GM23338 (cell line): ENCODE data around the gene DDX20. TPM values are rescaled to one million over a fixed set of nuclear protein-coding genes. Genes with fewer than 3 reads are reported as not detected.

Experiments
- ATAC-seq: fragments of 200-7000 bp; cut with Tn5 transposase; 3 replicates; pipeline ENCODE4 v1.9.1; 2020
- DNase-seq: peaks from one replicate; pipeline ENCODE4 v3.0.0-alpha.2; 2015; ENCODE audit warnings: low spot score
- H2AFZ ChIP-seq: fragments of 200-600 bp; sonication (generic); 2 replicates; pipeline ENCODE4 v1.8.0; 2016; ENCODE audit warnings: antibody characterized with exemption, mild to moderate bottlenecking, moderate library complexity
- H3F3A ChIP-seq: fragments of 200-600 bp; sonication (generic); replicated peaks from 2 replicates; pipeline ENCODE4 v1.8.0; 2017; ENCODE audit warnings: antibody characterized with exemption, mixed run types, low read depth
- H3K27ac ChIP-seq: fragments of 200-600 bp; sonication (generic); 2 replicates; pipeline ENCODE4 v1.6.1; 2016; ENCODE audit warnings: low read depth
- H3K27me3 ChIP-seq: fragments of 200-600 bp; sonication (generic); 2 replicates; pipeline ENCODE4 v1.8.0; 2016; ENCODE audit warnings: mild to moderate bottlenecking, mixed run types, moderate library complexity; ENCODE audit not compliant: insufficient read depth
- H3K36me3 ChIP-seq: fragments of 200-600 bp; sonication (generic); 2 replicates; pipeline ENCODE4 v1.8.0; 2016; ENCODE audit warnings: mild to moderate bottlenecking; ENCODE audit not compliant: insufficient read depth
- H3K4me1 ChIP-seq: fragments of 200-600 bp; sonication (generic); 2 replicates; pipeline ENCODE4 v1.8.0; 2016; ENCODE audit warnings: mild to moderate bottlenecking, moderate library complexity; ENCODE audit not compliant: insufficient read depth
- H3K4me2 ChIP-seq: fragments of 200-600 bp; sonication (generic); 2 replicates; pipeline ENCODE4 v1.7.1; 2017; ENCODE audit warnings: mixed run types
- H3K4me3 ChIP-seq: fragments of 200-600 bp; sonication (generic); 2 replicates; pipeline ENCODE4 v1.6.1; 2016; ENCODE audit warnings: mixed run types
- H3K79me2 ChIP-seq: fragments of 200-600 bp; sonication (generic); replicated peaks from 2 replicates; pipeline ENCODE4 v1.8.0; 2017; ENCODE audit warnings: mild to moderate bottlenecking; ENCODE audit not compliant: insufficient read depth
- H3K9me2 ChIP-seq: fragments of 200-600 bp; sonication (generic); 2 replicates; pipeline ENCODE4 v1.8.0; 2017; ENCODE audit not compliant: insufficient read depth
- H4K20me1 ChIP-seq: fragments of 200-600 bp; sonication (generic); replicated peaks from 2 replicates; pipeline ENCODE4 v1.8.0; 2017; ENCODE audit warnings: mild to moderate bottlenecking; ENCODE audit not compliant: insufficient read depth
- H3K27ac Mint-ChIP-seq: 2 replicates; pipeline ENCODE4 v1.8.0; 2020; ENCODE audit warnings: inconsistent platforms, mild to moderate bottlenecking, moderate library complexity, mixed read lengths
- H3K27me3 Mint-ChIP-seq: 3 replicates; pipeline ENCODE4 v1.8.0; 2022; ENCODE audit warnings: low read depth, mild to moderate bottlenecking, moderate library complexity, mixed read lengths, inconsistent platforms; ENCODE audit not compliant: insufficient read depth, poor library complexity
- H3K36me3 Mint-ChIP-seq: 3 replicates; pipeline ENCODE4 v1.8.0; 2021; ENCODE audit warnings: low read depth, mild to moderate bottlenecking, inconsistent platforms, moderate library complexity, mixed read lengths
- H3K4me1 Mint-ChIP-seq: 3 replicates; pipeline ENCODE4 v1.8.0; 2020; ENCODE audit warnings: mild to moderate bottlenecking, inconsistent platforms, mixed read lengths
- H3K4me3 Mint-ChIP-seq: 3 replicates; pipeline ENCODE4 v1.8.0; 2021; ENCODE audit warnings: moderate library complexity, mild to moderate bottlenecking, inconsistent platforms, mixed read lengths
- H3K9me3 Mint-ChIP-seq: 3 replicates; pipeline ENCODE4 v1.8.0; 2020; ENCODE audit warnings: moderate library complexity, mild to moderate bottlenecking, inconsistent platforms, mixed read lengths
- CREB1 ChIP-seq: fragments of 250-450 bp; sonication (Bioruptor Pico); IDR thresholded peaks from 2 replicates; pipeline ENCODE4 v1.5.0; 2020; ENCODE audit warnings: low read depth, mild to moderate bottlenecking, moderate library complexity
- CTCF ChIP-seq, 2 experiments: fragments of 200-600 bp in 1 of 2; sonication (generic) in 1 of 2; conservative IDR thresholded peaks; 2 replicates each; pipeline versions ENCODE4 v1.5.1 to v1.6.1; 2016 to 2017; ENCODE audit warnings: antibody characterized with exemption in 2 of 2, low read depth in 2 of 2, mild to moderate bottlenecking in 2 of 2, moderate library complexity in 1 of 2
- ETS1 ChIP-seq: IDR thresholded peaks from 2 replicates; pipeline ENCODE4 v1.6.1; 2016; ENCODE audit warnings: antibody characterized with exemption
- EZH2 ChIP-seq: fragments of 200-600 bp; sonication (generic); IDR thresholded peaks from one replicate; pipeline ENCODE4 v1.8.0; 2017; ENCODE audit warnings: antibody characterized with exemption, mild to moderate bottlenecking, low read depth; ENCODE audit not compliant: unreplicated experiment
- EZH2phosphoT487 ChIP-seq: fragments of 200-600 bp; sonication (generic); IDR thresholded peaks from one replicate; pipeline ENCODE4 v1.8.1; 2018; ENCODE audit warnings: antibody characterized with exemption; ENCODE audit not compliant: unreplicated experiment
- JUNB ChIP-seq: IDR thresholded peaks from one replicate; pipeline ENCODE4 v1.6.1; 2016; ENCODE audit warnings: antibody characterized with exemption; ENCODE audit not compliant: unreplicated experiment
- NANOG ChIP-seq: IDR thresholded peaks from 2 replicates; pipeline ENCODE4 v1.6.1; 2016; ENCODE audit warnings: antibody characterized with exemption, borderline replicate concordance
- POLR2AphosphoS5 ChIP-seq: IDR thresholded peaks from 2 replicates; pipeline ENCODE4 v1.6.1; 2016; ENCODE audit warnings: antibody characterized with exemption, low read depth
- REST ChIP-seq: IDR thresholded peaks from one replicate; pipeline ENCODE4 v1.6.1; 2018; ENCODE audit warnings: antibody characterized with exemption; ENCODE audit not compliant: unreplicated experiment
- STAT1 ChIP-seq: IDR thresholded peaks from one replicate; pipeline ENCODE4 v1.6.1; 2016; ENCODE audit warnings: antibody characterized with exemption; ENCODE audit not compliant: unreplicated experiment
- ZNF114 ChIP-seq: fragments of 250-450 bp; sonication (Bioruptor Pico); IDR thresholded peaks from 2 replicates; pipeline ENCODE4 v1.5.0; 2020; ENCODE audit warnings: mild to moderate bottlenecking, moderate library complexity
- ZNF331 ChIP-seq: fragments of 250-450 bp; sonication (Bioruptor Pico); IDR thresholded peaks from 2 replicates; pipeline ENCODE4 v1.5.0; 2020; ENCODE audit warnings: low read depth, mild to moderate bottlenecking, moderate library complexity
- ZNF462 ChIP-seq: fragments of 250-450 bp; sonication (Bioruptor Pico); IDR thresholded peaks from 2 replicates; pipeline ENCODE4 v1.5.0; 2020; ENCODE audit warnings: mild to moderate bottlenecking, moderate library complexity
- polyA plus RNA-seq: library from polyadenylated mRNA; unstranded; fragments of >200 nt; fragmentation: Nextera tagmentation; extraction: Ambion mirVana; gene quantifications from 2 replicates; pipeline ENCODE4 v1.2.1, GENCODE V29; 2016
- total RNA-seq: library from RNA; depleted of rRNA; stranded (reverse); fragments of >200 nt; shearing (Covaris generic); gene quantifications from 2 replicates; pipeline ENCODE4 v1.2.3, GENCODE V29; 2014

Gene DDX20
- total and polyA plus RNA-seq, 2 experiments from 2014 or later: 11.9 to 54.4 TPM

GRCh38 chr1:111768023-111768422 lies 12.3 kb downstream of the DDX20 start:
- no peak overlapping the region for H3K27ac ChIP-seq
- ATAC-seq (no peak), DNase-seq (no peak)
- no peaks in the 10 kb centered on the region; the same call in 1 of the 2 replicates for H3K79me2 ChIP-seq
- H3K9me2 ChIP-seq: no peaks in the 10 kb centered on the region
- H3K4me3 ChIP-seq: no peak overlapping the region
- no peak overlapping the region for H3K4me3 Mint-ChIP-seq
- H3K4me1 Mint-ChIP-seq: no peaks in the 10 kb centered on the region
- no peak for TF ChIP-seq REST
- TF ChIP-seq JUNB: no peak
- TF ChIP-seq ETS1: no peak
- no peak for TF ChIP-seq NANOG
- TF ChIP-seq POLR2AphosphoS5: no peak
- no peak for TF ChIP-seq CTCF (conservative IDR thresholded peaks at IDR 0.05; ENCODE audit: low read depth in 2 of 2)
- no peak for TF ChIP-seq STAT1
- TF ChIP-seq CREB1 (CRISPR knock-in tag): no peak
- TF ChIP-seq EZH2phosphoT487: no peak
- TF ChIP-seq EZH2: no peak
- TF ChIP-seq ZNF114 (CRISPR knock-in tag): no peak
- TF ChIP-seq ZNF331: no peak
- TF ChIP-seq ZNF462 (CRISPR knock-in tag): no peak
- no peaks in the 10 kb centered on the region for H3K4me1 ChIP-seq
- H3K4me2 ChIP-seq: no peak overlapping the region
- H3K36me3 Mint-ChIP-seq: peaks cover 38% of the 10 kb centered on the region
- H3K27me3 ChIP-seq: no peaks in the 10 kb centered on the region
- H3K9me3 Mint-ChIP-seq: no peaks in the 10 kb centered on the region
- no peaks in the 10 kb centered on the region for H3K27me3 Mint-ChIP-seq
- peaks cover 35% of the 10 kb centered on the region for H3K36me3 ChIP-seq
- H2AFZ ChIP-seq: no peak overlapping the region
- no peak overlapping the region for H3K27ac Mint-ChIP-seq
- H4K20me1 ChIP-seq: peaks cover 4% of the 10 kb centered on the region
- no peaks in the 10 kb centered on the region for H3F3A ChIP-seq
